ENCODE measurements around the gene ZYX. TPM values are rescaled to one million over a fixed set of nuclear protein-coding genes. Genes with fewer than 3 reads are reported as not detected.
A peak's percentile ranks its signal among the peaks of the same experiment; 100 is the strongest.

Gene ZYX, protein sequence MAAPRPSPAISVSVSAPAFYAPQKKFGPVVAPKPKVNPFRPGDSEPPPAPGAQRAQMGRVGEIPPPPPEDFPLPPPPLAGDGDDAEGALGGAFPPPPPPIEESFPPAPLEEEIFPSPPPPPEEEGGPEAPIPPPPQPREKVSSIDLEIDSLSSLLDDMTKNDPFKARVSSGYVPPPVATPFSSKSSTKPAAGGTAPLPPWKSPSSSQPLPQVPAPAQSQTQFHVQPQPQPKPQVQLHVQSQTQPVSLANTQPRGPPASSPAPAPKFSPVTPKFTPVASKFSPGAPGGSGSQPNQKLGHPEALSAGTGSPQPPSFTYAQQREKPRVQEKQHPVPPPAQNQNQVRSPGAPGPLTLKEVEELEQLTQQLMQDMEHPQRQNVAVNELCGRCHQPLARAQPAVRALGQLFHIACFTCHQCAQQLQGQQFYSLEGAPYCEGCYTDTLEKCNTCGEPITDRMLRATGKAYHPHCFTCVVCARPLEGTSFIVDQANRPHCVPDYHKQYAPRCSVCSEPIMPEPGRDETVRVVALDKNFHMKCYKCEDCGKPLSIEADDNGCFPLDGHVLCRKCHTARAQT
- total RNA-seq (2014; rRNA removed; shearing (Covaris generic)): 34.6 and 35.9 TPM in 2 replicates

GRCh38 chr7:143380646-143381426 lies at the start of gene ZYX:
ZYX (plus strand) TSS chr7:143381345; CDS start chr7:143381572, 227 bp downstream.
- no peaks in the 10 kb centered on the region for H3K27me3 ChIP-seq
- no peaks in the 10 kb centered on the region for H3K9me3 ChIP-seq (replicated peaks)
- peak; percentile 94 for DNase-seq
- peak within 1 kb of the TSS; percentile 89 for H3K27ac ChIP-seq
- H3K4me1 ChIP-seq: peaks cover 29% of the 10 kb centered on the region
- H3K4me3 ChIP-seq: peak within 1 kb of the TSS; percentile 98
- H3K36me3 ChIP-seq: peaks cover 7% of the 10 kb centered on the region

DNA sequence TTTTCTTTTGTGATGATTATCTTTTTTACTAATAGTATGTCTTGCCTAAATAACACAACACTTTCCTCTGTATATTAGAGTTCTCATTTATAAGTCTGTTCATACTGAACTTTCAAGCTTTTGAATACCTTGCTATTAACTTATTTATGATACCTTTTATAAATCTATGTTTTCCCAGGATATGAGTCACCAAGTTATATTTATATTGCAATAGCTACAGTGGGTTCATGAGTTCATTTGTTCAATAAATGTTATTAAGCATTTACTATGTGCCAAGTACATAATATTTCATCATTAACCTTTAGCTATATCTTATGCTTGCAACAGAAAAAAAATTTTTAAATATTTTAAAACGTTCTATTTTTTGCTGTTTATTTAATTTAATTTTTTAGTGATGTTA lies 46.9 kb upstream of the ZYX start:
- no peak overlapping the region for H3K27ac ChIP-seq
- no peak for DNase-seq
- H3K4me1 ChIP-seq: no peaks in the 10 kb centered on the region
- H3K36me3 ChIP-seq: no peaks in the 10 kb centered on the region
- no peak overlapping the region for H3K4me3 ChIP-seq
- no peaks in the 10 kb centered on the region for H3K27me3 ChIP-seq
- no peaks in the 10 kb centered on the region for H3K9me3 ChIP-seq (replicated peaks)

- 0 out of 2 replicates have a peak, but pooled peaks cover 5% of the 10 kb centered on the region for H3K27me3 ChIP-seq
- no peaks in the 10 kb centered on the region for H3K9me3 ChIP-seq (replicated peaks)
- no peak overlapping the region for H3K4me3 ChIP-seq
- no peaks in the 10 kb centered on the region for H3K36me3 ChIP-seq
- DNase-seq: no peak
- H3K27ac ChIP-seq: no peak overlapping the region
- no peaks in the 10 kb centered on the region for H3K4me1 ChIP-seq
Measured at GRCh38 chr7:143337216-143337615, 43.9 kb upstream of the ZYX start.

DNA sequence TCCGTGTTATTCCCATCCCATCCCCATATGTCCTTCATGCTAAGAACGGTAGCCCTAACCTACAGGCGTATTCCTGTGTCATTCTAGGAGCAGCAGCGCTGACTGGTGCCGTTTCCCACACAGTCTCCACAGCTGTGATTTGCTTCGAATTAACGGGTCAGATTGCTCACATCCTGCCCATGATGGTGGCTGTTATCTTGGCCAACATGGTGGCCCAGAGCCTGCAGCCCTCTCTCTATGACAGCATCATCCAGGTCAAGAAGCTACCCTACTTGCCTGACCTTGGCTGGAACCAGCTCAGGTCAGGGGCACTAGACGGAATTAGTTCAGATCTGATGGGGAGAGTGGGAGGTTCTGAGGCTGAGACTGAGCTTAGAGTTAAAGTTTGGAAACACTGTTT lies 39.3 kb upstream of the ZYX start:
- Histone ChIP-seq H3K36me3 (no peaks in the 10 kb centered on the region), H3K27ac (no peak overlapping the region), H3K27me3 (0 out of 2 replicates have a peak, but pooled peaks cover 5% of the 10 kb centered on the region), H3K9me3 (replicated peaks) (no peaks in the 10 kb centered on the region), H3K4me1 (no peaks in the 10 kb centered on the region), H3K4me3 (no peak overlapping the region)
- DNase-seq: no peak

- Histone ChIP-seq H3K27ac (no peak overlapping the region), H3K9me3 (replicated peaks) (no peaks in the 10 kb centered on the region), H3K4me1 (no peaks in the 10 kb centered on the region), H3K4me3 (no peak overlapping the region), H3K27me3 (peaks cover 8% of the 10 kb centered on the region; the same call in 1 of the 2 replicates), H3K36me3 (no peaks in the 10 kb centered on the region)
- no peak for DNase-seq
Measured at GRCh38 chr7:143343596-143343995, 37.5 kb upstream of the ZYX start.

DNA sequence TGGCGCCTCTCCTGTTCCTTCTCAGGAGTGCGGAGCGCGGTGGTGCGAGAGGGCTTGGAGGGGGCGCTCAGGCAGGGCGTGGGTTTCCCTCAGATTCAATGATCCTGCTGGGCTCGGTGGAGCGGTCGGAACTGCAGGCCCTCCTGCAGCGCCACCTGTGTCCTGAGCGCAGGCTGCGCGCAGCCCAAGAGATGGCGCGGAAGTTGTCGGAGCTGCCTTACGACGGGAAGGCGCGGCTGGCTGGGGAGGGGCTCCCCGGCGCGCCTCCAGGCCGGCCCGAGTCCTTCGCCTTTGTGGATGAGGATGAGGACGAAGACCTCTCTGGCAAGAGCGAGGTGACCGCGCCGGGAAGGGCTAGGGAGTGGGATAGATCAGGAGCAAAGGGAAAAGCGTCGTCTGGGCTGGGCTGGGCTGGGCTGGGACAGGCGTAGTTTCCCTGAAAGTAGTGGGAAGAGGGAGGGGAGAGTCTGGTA lies 35.7 kb upstream of the ZYX start:
- Histone ChIP-seq H3K9me3 (replicated peaks) (no peaks in the 10 kb centered on the region), H3K27me3 (peaks cover 11% of the 10 kb centered on the region; the same call in 1 of the 2 replicates), H3K4me1 (no peaks in the 10 kb centered on the region), H3K27ac (no peak overlapping the region), H3K4me3 (no peak overlapping the region), H3K36me3 (no peaks in the 10 kb centered on the region)
- DNase-seq: no peak

GRCh38 chr7:143346018-143346417 lies 35.1 kb upstream of the ZYX start:
- no peak for DNase-seq
- Histone ChIP-seq H3K27me3 (peaks cover 11% of the 10 kb centered on the region), H3K9me3 (replicated peaks) (no peaks in the 10 kb centered on the region), H3K4me1 (no peaks in the 10 kb centered on the region), H3K4me3 (no peak overlapping the region), H3K36me3 (no peaks in the 10 kb centered on the region), H3K27ac (no peak overlapping the region)

DNA sequence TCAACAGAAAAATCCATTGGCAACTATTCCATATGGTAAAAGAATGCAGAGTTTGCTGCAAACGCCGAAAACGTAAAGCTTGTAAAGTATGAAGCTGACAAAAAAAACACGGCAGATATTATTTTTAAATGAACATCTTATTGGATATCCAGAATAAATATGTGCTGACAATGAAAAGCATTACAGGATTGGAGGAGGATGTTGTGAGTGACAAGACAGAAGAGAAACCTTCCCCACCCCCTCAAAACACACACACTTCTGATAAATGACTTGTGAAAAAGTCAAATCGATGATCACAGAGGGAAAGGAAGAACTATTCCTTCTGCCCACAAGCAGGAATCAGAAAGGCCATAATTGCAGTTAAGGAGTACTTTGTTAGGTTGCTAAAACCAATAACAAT lies 33.2 kb upstream of the ZYX start:
- DNase-seq: no peak
- H3K27me3 ChIP-seq: peaks cover 17% of the 10 kb centered on the region
- H3K4me1 ChIP-seq: no peaks in the 10 kb centered on the region
- H3K36me3 ChIP-seq: no peaks in the 10 kb centered on the region
- no peaks in the 10 kb centered on the region for H3K9me3 ChIP-seq (replicated peaks)
- H3K4me3 ChIP-seq: no peak overlapping the region
- no peak overlapping the region for H3K27ac ChIP-seq

DNA sequence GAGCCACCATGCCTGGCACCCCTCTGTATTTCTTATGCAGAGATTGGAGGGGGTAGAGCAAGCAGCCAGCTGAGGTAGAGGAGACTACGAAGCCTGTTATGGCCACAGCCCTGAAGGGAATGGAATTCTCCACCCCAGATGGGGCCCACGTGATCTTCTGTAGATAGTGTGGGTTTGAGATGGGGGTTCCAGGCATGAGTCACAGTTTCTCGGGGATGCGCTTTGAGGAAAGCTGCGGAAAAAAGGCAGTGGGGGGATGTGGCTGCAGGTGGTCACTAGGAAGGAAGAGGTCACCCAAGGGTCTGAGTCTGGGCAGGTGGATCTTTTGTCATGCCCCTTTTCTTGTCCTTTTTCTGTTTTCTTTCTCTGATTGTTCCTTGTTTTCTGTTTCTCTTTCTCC lies 30.1 kb upstream of the ZYX start:
- H3K27me3 ChIP-seq: peaks cover 25% of the 10 kb centered on the region
- no peaks in the 10 kb centered on the region for H3K9me3 ChIP-seq (replicated peaks)
- no peaks in the 10 kb centered on the region for H3K36me3 ChIP-seq
- no peak for DNase-seq
- no peak overlapping the region for H3K4me3 ChIP-seq
- H3K27ac ChIP-seq: no peak overlapping the region
- H3K4me1 ChIP-seq: no peaks in the 10 kb centered on the region

- no peak for DNase-seq
- Histone ChIP-seq H3K27ac (no peak overlapping the region), H3K9me3 (replicated peaks) (no peaks in the 10 kb centered on the region), H3K36me3 (no peaks in the 10 kb centered on the region), H3K4me1 (no peaks in the 10 kb centered on the region), H3K27me3 (peaks cover 25% of the 10 kb centered on the region), H3K4me3 (no peak overlapping the region)
Measured at GRCh38 chr7:143351574-143351973, 29.6 kb upstream of the ZYX start.

DNA sequence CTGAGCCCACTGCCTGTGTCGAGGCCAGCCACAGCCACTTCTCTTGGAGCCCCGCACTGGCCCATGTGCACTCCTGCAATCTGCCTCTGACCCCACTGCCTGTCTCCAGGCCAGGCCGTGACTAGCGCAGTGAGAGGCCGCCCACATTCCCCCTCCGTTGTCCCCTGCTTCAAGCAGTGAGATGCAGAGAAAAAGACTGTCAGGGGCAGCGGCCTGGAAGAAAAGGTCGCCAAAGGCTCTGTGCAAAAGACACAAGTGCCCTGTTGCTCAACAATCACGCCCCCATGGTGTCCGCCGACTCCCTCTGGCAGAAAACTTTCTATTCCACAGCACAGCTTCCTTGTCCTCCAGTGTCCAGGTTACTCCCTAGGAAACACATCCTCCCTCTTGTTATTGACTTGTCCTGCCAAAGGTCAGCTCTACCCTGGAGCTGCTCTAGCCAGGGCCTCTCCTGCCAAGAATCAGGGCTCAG lies 28.6 kb upstream of the ZYX start:
- Histone ChIP-seq H3K27ac (no peak overlapping the region), H3K36me3 (no peaks in the 10 kb centered on the region), H3K27me3 (peaks cover 25% of the 10 kb centered on the region), H3K4me1 (no peaks in the 10 kb centered on the region), H3K9me3 (replicated peaks) (no peaks in the 10 kb centered on the region), H3K4me3 (no peak overlapping the region)
- no peak for DNase-seq

DNA sequence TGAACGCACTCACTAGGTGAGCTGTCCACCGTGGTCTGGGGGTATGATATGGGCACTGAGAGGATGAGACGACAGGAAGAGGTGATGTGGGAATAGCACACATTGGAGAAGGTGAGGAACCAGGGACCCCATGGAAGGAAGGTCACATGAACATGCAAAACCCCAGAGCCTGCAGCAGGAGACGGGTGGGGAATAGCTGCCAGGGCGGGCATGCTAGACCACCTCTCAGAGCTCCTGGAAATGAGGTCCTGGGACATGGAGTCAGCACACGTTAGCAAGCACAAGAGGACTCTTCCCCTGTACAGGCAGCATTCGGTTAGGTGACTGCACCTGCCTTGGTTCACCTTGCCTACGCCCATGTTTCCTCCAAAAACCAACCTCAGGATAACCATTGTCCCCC lies 26.8 kb upstream of the ZYX start:
- Histone ChIP-seq H3K36me3 (no peaks in the 10 kb centered on the region), H3K4me3 (no peak overlapping the region), H3K27me3 (peaks cover 25% of the 10 kb centered on the region), H3K27ac (no peak overlapping the region), H3K9me3 (replicated peaks) (no peaks in the 10 kb centered on the region), H3K4me1 (no peaks in the 10 kb centered on the region)
- DNase-seq: no peak

DNA sequence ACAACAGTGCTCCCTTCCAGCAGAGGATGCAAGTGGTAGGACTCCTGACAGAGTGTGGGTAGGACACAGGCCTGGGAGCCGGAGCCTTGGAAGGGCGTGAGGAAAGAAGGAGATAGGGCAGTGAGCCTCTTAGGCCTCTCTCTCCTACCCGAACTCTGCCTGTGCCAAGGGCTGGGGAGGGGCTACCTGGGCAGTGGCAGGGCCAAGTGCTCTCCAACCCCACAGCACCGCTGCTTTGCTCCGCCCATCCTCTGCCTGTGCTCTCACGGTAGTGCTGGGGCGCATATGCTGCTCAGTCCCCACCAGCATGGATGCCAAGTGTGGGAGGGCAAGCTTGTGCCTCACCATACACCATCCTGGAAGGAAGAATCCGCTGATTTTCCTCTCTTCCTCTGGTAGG lies 26.2 kb upstream of the ZYX start:
- no peak for DNase-seq
- H3K27ac ChIP-seq: no peak overlapping the region
- H3K4me3 ChIP-seq: no peak overlapping the region
- H3K36me3 ChIP-seq: no peaks in the 10 kb centered on the region
- no peaks in the 10 kb centered on the region for H3K9me3 ChIP-seq (replicated peaks)
- no peaks in the 10 kb centered on the region for H3K4me1 ChIP-seq
- peaks cover 29% of the 10 kb centered on the region for H3K27me3 ChIP-seq

- Histone ChIP-seq H3K4me3 (no peak overlapping the region), H3K27ac (no peak overlapping the region), H3K36me3 (no peaks in the 10 kb centered on the region), H3K4me1 (no peaks in the 10 kb centered on the region), H3K9me3 (replicated peaks) (no peaks in the 10 kb centered on the region), H3K27me3 (peaks cover 34% of the 10 kb centered on the region)
- no peak for DNase-seq
Measured at GRCh38 chr7:143355450-143356385, 25.4 kb upstream of the ZYX start.

Data from SJCRH30 (cell line).